ENCODE measurements around the gene IGFBP4.

- TF ChIP-seq POLR2A (IDR thresholded peaks at IDR 0.05) (no peak), CTCF (IDR thresholded peaks at IDR 0.05) (no peak)
These were observed 21.2 kb downstream of the IGFBP4 start for GRCh38 chr17:40464392-40464855.

Data from vagina (tissue), 2 donors.